Stimulated activated CD4-positive, alpha-beta T cell treated with anti-CD3 and anti-CD28 coated beads, Interleukin-4, amount 100 ng/mL, for 4 hours (primary cell): ENCODE data around the gene TMC2.

ENCODE experiments used
- DNase-seq, 2 experiments: peaks; one replicate each; pipeline ENCODE4 v3.0.0-alpha.2; 2020

Gene TMC2

DNA sequence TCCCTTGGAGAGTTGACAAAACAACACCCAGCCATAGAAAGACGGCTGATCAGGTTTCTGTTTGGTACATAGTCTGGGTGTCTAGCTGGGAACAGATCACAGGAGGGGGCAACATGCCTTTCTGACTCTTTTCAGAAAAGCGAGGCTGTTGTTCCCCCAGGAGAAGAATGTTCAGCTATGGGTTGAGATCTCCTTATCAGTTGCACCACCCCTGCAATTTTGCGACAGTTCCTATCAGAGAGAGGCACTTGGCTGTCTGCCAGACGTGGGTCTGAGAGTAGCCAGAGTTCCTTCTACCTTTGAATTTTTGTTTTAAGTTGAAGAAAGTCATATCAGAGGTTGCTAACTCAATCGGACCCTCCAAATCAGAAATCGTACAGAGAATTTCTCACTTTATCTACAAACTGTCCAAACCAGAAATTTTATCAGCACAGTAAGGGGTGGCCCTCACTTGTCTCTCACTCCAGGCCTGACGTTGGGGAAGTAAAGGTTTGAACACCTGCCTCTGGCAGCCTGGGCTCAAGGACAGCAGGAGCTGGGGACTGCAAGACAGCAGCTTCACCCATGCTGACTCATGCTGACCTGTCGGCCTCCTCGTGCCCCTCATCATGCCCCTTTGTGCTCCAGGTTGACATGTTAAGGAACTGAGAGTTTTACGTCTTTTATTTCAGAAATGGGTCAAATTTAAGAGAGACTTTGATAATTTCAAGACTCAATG is 42.3 kb downstream of the TMC2 start:
- no peak for DNase-seq

DNA sequence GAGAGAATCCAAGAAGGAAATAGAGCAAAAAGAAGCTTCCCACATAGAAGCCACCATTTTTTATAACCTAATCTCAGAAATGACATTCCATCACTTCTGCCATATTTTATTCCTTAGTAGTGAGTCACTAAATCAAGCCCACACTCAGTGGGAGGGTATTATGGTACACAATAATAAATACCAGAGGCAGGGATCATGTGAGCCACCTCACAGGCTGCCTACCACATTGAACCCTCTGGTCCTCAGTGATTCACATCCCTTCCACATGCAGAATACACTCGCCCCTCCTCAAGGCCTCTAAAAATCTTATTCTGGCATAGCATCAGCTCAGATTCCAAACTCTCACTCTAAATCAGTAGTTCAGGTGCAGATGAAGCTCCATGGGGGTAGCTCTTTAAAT is 49.4 kb downstream of the TMC2 start:
- no peak for DNase-seq

DNA sequence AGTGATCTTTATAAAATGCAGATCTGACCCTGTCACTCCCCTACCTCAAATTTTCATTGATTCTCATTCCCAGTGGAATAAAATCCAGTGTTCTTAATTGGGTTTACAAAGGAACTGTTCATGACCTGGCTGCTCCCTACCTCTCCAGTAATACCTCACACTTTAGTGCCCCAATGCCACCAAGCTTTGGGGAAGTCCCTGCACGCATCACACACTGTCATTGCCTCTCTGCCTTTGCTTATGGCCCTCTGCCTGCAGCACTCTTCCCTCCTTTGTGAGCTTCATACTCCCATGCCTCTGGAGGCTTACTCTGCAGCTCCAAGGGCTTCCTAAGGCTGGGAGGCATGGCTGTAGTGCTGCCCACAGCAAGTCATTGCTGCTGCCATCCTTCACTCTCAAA is 57.4 kb downstream of the TMC2 start:
- DNase-seq, result no peak

GRCh38 chr20:2595076-2595475 is 58.7 kb downstream of the TMC2 start:
- no peak for DNase-seq

DNA sequence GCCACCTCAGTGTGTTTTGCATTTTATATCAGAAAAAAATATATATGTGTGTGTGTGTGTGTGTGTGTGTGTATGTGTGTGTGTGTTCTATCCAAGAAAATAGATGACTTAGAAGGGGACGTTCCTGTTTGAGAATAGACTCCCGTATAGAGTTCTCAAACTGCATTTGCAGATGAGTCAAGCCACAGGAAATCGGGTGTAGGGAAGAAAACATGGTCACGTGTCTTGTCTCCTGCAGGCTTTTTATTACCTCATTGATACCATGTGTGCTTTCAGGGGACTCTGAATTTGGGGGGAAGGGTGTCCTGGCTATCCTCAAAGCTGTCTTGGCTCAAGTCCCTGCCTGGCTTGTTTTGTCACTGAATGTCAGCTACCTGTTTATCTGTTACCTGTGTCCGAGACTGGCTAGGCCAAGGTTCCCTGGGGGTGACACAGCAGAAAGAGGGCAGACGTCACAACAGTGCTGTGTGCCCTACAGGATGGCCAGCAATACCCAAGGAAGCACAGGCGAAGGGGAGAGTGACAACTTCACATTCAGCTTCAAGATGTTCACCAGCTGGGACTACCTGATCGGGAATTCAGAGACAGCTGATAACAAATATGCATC is 60.4 kb downstream of the TMC2 start:
- no peak for DNase-seq

DNA sequence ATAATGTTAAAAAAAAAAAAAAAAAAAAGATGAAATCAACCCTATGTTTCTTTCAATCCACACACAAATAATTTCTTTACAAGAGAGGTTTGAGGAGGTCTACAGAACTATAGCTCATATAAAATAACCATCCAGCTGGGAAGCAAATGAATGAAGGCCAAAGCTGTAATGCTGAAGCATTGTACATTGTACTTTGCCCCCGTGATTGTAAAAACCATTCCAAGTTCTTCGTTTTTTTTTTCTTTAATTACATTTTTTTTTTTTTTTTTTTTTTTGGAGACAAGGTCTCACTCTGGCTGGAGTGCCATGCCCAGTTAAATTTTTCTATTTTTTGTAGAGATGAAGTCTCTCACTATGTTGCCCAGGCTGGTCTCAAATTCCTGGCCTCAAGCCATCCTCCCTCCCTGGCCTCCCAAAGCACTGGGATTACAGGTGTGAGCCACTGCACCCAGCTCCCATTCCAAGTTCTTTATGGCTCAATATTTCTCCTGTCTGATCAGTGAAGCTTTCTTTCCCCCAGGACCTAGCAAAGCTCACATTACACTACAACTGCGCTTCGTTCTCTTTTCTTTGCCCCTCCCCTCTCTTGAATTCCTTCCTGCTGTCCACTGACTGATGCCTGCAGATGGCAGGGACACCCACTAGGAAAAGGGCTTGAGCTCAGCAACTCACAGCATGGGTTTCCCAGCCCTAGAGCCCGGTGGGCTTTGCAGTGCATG is 63.1 kb downstream of the TMC2 start:
- no peak for DNase-seq

DNA sequence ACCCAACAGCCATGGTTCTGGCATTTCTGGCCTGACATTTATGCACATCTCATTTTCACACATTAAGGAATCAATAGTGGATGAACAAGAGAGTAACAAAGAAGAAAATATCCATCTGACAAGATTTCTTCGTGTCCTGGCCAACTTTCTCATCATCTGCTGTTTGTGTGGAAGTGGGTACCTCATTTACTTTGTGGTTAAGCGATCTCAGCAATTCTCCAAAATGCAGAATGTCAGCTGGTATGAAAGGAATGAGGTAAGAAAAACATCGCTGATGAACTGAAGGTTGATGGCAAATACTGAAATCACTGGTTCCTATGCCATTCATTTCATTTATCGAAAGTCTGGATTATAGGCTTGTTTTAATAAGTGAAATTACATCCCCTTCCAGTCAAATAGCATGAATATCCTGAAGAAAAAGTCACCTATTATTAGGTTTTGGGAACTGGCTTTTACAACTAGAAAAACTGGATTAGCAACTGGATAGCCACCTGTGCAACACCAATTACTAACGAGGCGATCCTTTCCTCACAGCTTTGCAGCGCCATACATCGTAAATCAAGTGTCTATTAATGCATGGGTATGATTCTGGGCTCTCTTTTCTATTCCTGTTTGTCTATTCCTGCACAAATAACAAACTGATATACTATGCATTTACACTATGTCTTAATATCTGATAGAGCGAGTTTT is 65.8 kb downstream of the TMC2 start:
- DNase-seq, result no peak

DNA sequence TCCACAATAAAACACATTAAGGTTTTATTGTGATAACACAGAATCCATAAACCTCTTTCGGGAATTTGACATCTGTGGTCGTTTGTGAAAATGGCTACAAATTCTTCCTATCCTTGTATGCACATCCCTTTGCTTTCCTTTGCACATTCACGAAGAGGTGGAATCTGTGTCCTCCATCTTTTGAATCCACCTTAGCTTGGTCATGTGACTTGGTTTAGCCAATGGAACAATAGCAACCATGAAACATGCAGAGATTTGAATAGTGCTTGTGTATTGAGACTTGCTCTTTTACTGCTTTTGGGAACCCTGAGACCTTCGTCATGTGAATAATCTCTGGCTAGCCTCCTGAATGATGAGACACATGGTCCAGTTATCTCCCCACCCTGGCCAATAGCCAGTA is 66.4 kb downstream of the TMC2 start:
- DNase-seq, result no peak

- no peak for DNase-seq
Observed at GRCh38 chr20:2603816-2604505, 67.6 kb downstream of the TMC2 start.

GRCh38 chr20:2604506-2604835 is 68.1 kb downstream of the TMC2 start:
- DNase-seq, result no peak

- DNase-seq, result no peak
Observed at GRCh38 chr20:2606507-2607006, 70.2 kb downstream of the TMC2 start.

DNA sequence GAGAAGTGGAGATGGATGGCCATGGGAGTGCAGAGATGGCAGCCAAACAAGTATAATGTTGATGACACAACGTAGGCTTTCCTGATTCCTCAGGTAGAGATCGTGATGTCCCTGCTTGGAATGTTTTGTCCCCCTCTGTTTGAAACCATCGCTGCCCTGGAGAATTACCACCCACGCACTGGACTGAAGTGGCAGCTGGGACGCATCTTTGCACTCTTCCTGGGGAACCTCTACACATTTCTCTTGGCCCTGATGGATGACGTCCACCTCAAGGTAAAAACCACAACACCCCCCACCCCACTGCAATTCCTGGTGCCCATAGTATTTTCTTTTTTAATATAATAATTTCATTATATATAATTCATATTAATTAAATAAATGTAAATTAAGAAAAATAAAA is 74.0 kb downstream of the TMC2 start:
- DNase-seq, result no peak

DNA sequence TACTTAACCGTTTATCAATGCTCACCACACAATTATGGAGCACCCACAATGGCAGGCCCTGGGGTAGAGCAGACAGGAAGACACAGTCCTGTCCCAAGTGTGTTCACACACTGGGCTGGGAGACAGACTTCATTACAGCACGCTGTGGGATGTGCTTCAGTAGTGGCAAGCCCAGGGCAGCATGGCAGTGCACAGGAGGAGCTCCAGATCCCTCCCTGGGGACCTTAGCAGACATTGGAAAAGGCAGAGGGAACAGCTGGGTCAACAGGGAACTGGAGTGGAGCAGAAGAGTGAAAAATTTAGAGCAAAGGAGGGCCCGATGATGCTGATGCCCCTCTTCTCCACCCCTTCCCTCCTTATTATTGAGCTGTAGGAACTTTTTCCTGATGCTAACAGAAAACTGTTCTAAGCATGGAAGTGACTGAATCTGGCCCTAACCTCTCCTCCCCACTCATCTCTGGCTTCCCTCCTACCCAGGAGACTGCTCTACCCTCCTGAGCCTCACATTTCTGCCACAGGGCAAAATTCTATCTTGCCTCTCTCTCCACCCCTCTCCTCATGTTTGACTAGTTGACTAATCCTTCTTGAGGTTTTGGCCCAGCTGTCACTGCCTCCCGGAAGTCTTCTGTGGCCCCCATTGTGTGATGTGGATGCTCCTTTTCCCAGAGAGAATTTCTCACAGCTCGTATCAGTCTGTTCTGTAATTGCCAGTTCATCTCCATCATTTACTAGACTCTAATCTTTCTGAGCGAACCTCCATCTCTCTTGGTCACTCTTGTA is 74.8 kb downstream of the TMC2 start:
- DNase-seq, result no peak

GRCh38 chr20:2612073-2612472 is 75.7 kb downstream of the TMC2 start:
- no peak for DNase-seq

GRCh38 chr20:2616634-2617033 is 80.3 kb downstream of the TMC2 start:
- no peak for DNase-seq

- no peak for DNase-seq
Observed at GRCh38 chr20:2617099-2617714, 80.8 kb downstream of the TMC2 start.

DNA sequence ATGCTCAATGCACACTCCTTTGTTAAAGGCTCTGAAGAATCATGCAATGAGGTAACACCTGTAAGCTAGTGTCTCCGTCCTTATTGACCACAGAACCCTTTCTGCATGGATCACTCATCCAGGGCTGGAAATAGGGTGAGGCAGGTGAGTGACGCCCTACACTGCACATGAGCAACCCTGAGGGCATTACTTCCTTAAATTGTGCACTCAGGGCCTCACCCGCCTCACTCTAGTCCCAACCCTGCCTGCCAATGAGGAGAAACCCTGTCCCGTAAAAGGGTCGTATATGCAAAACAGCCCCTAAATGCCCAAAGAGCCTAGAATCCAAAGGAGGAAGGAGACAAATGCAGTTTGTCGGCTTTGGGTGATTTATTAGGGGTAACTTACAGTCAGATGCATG is 82.4 kb downstream of the TMC2 start:
- DNase-seq, result no peak

GRCh38 chr20:2619337-2619736 is 83.0 kb downstream of the TMC2 start:
- DNase-seq, result no peak

GRCh38 chr20:2619961-2620595 is 83.7 kb downstream of the TMC2 start:
- no peak for DNase-seq

DNA sequence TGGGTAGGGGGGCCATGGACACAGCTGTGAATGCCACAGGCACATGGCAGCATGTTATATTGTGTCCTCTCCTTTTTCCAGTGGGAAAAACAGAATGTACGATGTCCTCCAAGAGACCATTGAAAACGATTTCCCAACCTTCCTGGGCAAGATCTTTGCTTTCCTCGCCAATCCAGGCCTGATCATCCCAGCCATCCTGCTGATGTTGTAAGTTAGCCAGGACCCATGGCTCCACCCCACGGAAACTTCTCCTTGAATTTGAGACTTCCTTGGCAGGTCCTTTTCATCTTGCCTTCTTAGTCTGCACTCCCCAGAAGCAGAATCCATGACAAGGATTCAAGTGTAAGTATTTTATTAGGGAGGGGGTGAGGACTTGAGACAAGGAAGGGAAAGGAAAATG is 87.8 kb downstream of the TMC2 start:
- DNase-seq, result no peak

- DNase-seq, result no peak
Observed at GRCh38 chr20:2625062-2625461, 88.7 kb downstream of the TMC2 start.
